HepG2 (cell line): Measurements from ENCODE around the gene SAP30. TPM values are rescaled to one million over a fixed set of nuclear protein-coding genes. Genes with fewer than 3 reads are reported as not detected.

Experiments used
- CHCHD3 ChIP-seq: sonication (generic); formaldehyde crosslinking; IDR thresholded peaks from 2 replicates; pipeline ENCODE4 v1.8.0; 2022; ENCODE audit warnings: mild to moderate bottlenecking, missing genetic modification reagents, moderate library complexity
- IRF2 ChIP-seq: IDR thresholded peaks from 2 replicates; pipeline ENCODE4 v1.6.1; 2018; ENCODE audit warnings: missing genetic modification reagents, missing compliant biosample characterization
- KAT7 ChIP-seq: IDR thresholded peaks from 2 replicates; pipeline ENCODE4 v1.6.1; 2018; ENCODE audit warnings: borderline replicate concordance, missing compliant biosample characterization
- PAF1 ChIP-seq: IDR thresholded peaks from 2 replicates; pipeline ENCODE4 v1.6.1; 2016; ENCODE audit warnings: missing genetic modification reagents, missing compliant biosample characterization
- PHF8 ChIP-seq: sonication (generic); formaldehyde crosslinking; IDR thresholded peaks from 2 replicates; pipeline ENCODE4 v1.5.0; 2020; ENCODE audit warnings: missing genetic modification reagents
- TAF1 ChIP-seq: sonication (generic); formaldehyde crosslinking; IDR thresholded peaks from 2 replicates; pipeline ENCODE4 v1.4.0; 2020; ENCODE audit warnings: missing genetic modification reagents
- ZBTB40 ChIP-seq, 2 experiments: fragments of 450-650 bp in 1 of 2; sonication (generic) in 1 of 2; formaldehyde crosslinking in 1 of 2; IDR thresholded peaks; 2 replicates each; pipeline versions ENCODE4 v1.6.1 to v1.8.0; 2016 to 2022; ENCODE audit warnings: antibody characterized with exemption in 1 of 2, mild to moderate bottlenecking in 1 of 2, missing genetic modification reagents in 1 of 2
- ZNF142 ChIP-seq: sonication (generic); formaldehyde crosslinking; IDR thresholded peaks from 2 replicates; pipeline ENCODE4 v1.4.0; 2020; ENCODE audit warnings: missing genetic modification reagents
- ZNF263 ChIP-seq: sonication (generic); formaldehyde crosslinking; IDR thresholded peaks from 2 replicates; pipeline ENCODE4 v1.4.0; 2020; ENCODE audit warnings: missing genetic modification reagents
- ZNF441 ChIP-seq: sonication (generic); formaldehyde crosslinking; IDR thresholded peaks from 2 replicates; pipeline ENCODE4 v1.7.0; 2021; ENCODE audit warnings: missing genetic modification reagents, borderline replicate concordance
- ZNF501 ChIP-seq: sonication (generic); formaldehyde crosslinking; IDR thresholded peaks from 2 replicates; pipeline ENCODE4 v1.5.1; 2020; ENCODE audit warnings: mild to moderate bottlenecking, moderate library complexity, missing genetic modification reagents
- ZNF749 ChIP-seq: sonication (generic); formaldehyde crosslinking; IDR thresholded peaks from 2 replicates; pipeline ENCODE4 v1.8.0; 2022; ENCODE audit warnings: mild to moderate bottlenecking, missing genetic modification reagents, moderate library complexity, borderline replicate concordance
- ZSCAN30 ChIP-seq: sonication (generic); formaldehyde crosslinking; IDR thresholded peaks from 2 replicates; pipeline ENCODE4 v1.5.0; 2020; ENCODE audit warnings: mild to moderate bottlenecking, missing genetic modification reagents
- polyA plus RNA-seq, 8 experiments: library from polyadenylated mRNA; depleted of rRNA in 3 of 8; stranded (reverse) in 7 of 8; unstranded in 1 of 8; fragments of >200 nt; fragmentation: Illumina TruSeq in 4 of 8; extraction: Trizol in 4 of 8; gene quantifications; 2 replicates each; pipeline versions ENCODE4 v1.2.1 to v1.2.3, GENCODE V29; 2011 to 2016; ENCODE audit warnings: low read depth in 4 of 8, missing spikeins in 1 of 8, mixed read lengths in 1 of 8; ENCODE audit not compliant: insufficient read depth in 1 of 8
- total RNA-seq, 5 experiments: library from RNA; depleted of rRNA; stranded (reverse); fragments of >200 nt; fragmentation: Illumina TruSeq; extraction: Trizol; gene quantifications; 2 replicates each; pipeline ENCODE4 v1.2.3, GENCODE V29; 2016; ENCODE audit warnings: low read depth in 1 of 5

SAP30 gene
- total and polyA plus RNA-seq, 2 of the 13 experiments (the other 11 are each of a cell fraction or from before 2014, with no cell fraction given): 14.2 to 25.1 TPM

GRCh38 chr4:173371292-173372192, 788 bp downstream of the SAP30 start (continued):
- peak; percentile 40; the same call in 1 of the 2 replicates for TF ChIP-seq ZNF142 (CRISPR knock-in tag)
- TF ChIP-seq CHCHD3: no peak
- TF ChIP-seq ZBTB40 (IDR thresholded peaks at IDR 0.05): no peak
- TF ChIP-seq ZBTB40 (CRISPR knock-in tag; IDR thresholded peaks at IDR 0.05): 0 out of 2 replicates have a peak, but pooled peaks have one; percentile 12
- peak; percentile 88 for TF ChIP-seq ZNF263 (CRISPR knock-in tag)
- TF ChIP-seq ZNF749 (CRISPR knock-in tag): no peak
- TF ChIP-seq ZNF441: peak; percentile 75; the same call in 1 of the 2 replicates
- peak; percentile 56 for TF ChIP-seq TAF1
- no peak for TF ChIP-seq PAF1 (CRISPR knock-in tag)
- 0 out of 2 replicates have a peak, but pooled peaks have one; percentile 31 for TF ChIP-seq IRF2 (CRISPR knock-in tag)
- no peak for TF ChIP-seq ZSCAN30
- peak; percentile 76 for TF ChIP-seq PHF8 (CRISPR knock-in tag)
- TF ChIP-seq KAT7 (CRISPR knock-in tag): no peak; the same call in 1 of the 2 replicates
- TF ChIP-seq ZNF501 (CRISPR knock-in tag): peak; percentile 26; the same call in 1 of the 2 replicates
- TF ChIP-seq, all 625 proteins: peak for 80
